Hepatocyte (in vitro differentiated cells): Measurements from ENCODE around the gene LDB2. TPM values are rescaled to one million over a fixed set of nuclear protein-coding genes. Genes with fewer than 3 reads are reported as not detected.

ENCODE experiments used
- DNase-seq: peaks from one replicate; pipeline ENCODE4 v3.0.0-alpha.2; 2016; ENCODE audit warnings: low spot score
- H2AFZ ChIP-seq: fragments of 200-600 bp; sonication (generic); 2 replicates; pipeline ENCODE4 v1.6.0; 2016; ENCODE audit warnings: antibody characterized with exemption, mild to moderate bottlenecking
- H3K27ac ChIP-seq: fragments of 200-600 bp; sonication (generic); 2 replicates; pipeline ENCODE4 v1.5.1; 2016; ENCODE audit warnings: mild to moderate bottlenecking
- H3K27me3 ChIP-seq: fragments of 200-600 bp; sonication (generic); 2 replicates; pipeline ENCODE4 v1.6.1; 2016
- H3K36me3 ChIP-seq: fragments of 200-600 bp; sonication (generic); replicated peaks from 2 replicates; pipeline ENCODE4 v1.5.1; 2016; ENCODE audit warnings: low read depth; ENCODE audit not compliant: insufficient read depth
- H3K4me1 ChIP-seq: fragments of 200-600 bp; sonication (generic); 2 replicates; pipeline ENCODE4 v1.5.1; 2016; ENCODE audit warnings: mild to moderate bottlenecking, moderate library complexity; ENCODE audit not compliant: insufficient read depth
- H3K4me2 ChIP-seq: fragments of 200-600 bp; sonication (generic); 2 replicates; pipeline ENCODE4 v1.6.0; 2016
- H3K4me3 ChIP-seq: fragments of 200-600 bp; sonication (generic); 2 replicates; pipeline ENCODE4 v1.5.1; 2016; ENCODE audit warnings: mild to moderate bottlenecking
- H3K79me2 ChIP-seq: fragments of 200-600 bp; sonication (generic); 2 replicates; pipeline ENCODE4 v1.6.0; 2017; ENCODE audit warnings: mild to moderate bottlenecking
- H3K9me2 ChIP-seq: fragments of 200-600 bp; sonication (generic); replicated peaks from 2 replicates; pipeline ENCODE4 v1.6.0; 2017; ENCODE audit warnings: mild to moderate bottlenecking; ENCODE audit not compliant: insufficient read depth
- H3K9me3 ChIP-seq: fragments of 200-600 bp; sonication (generic); 2 replicates; pipeline ENCODE4 v1.5.1; 2016; ENCODE audit warnings: low read depth, mild to moderate bottlenecking
- H4K20me1 ChIP-seq: fragments of 200-600 bp; sonication (generic); 2 replicates; pipeline ENCODE4 v1.6.0; 2016; ENCODE audit warnings: mild to moderate bottlenecking; ENCODE audit not compliant: insufficient read depth, poor library complexity, severe bottlenecking
- EZH2 ChIP-seq: fragments of 200-600 bp; sonication (generic); IDR thresholded peaks from 2 replicates; pipeline ENCODE4 v1.6.1; 2016; ENCODE audit warnings: antibody characterized with exemption, mild to moderate bottlenecking, borderline replicate concordance
- EZH2phosphoT487 ChIP-seq: fragments of 200-600 bp; sonication (generic); IDR thresholded peaks from one replicate; pipeline ENCODE4 v1.6.1; 2018; ENCODE audit warnings: antibody characterized with exemption, mild to moderate bottlenecking, low read depth, moderate library complexity; ENCODE audit not compliant: unreplicated experiment, severe bottlenecking
- WGBS: methylation state at CpG from one replicate; pipeline ENCODE4 v1.1.6; 2016; ENCODE audit warnings: low lambda C conversion rate; ENCODE audit errors: missing lambda C conversion rate; 5-methylcytosine and 5-hydroxymethylcytosine counted together
- polyA plus RNA-seq: library from polyadenylated mRNA; unstranded; fragments of >200 nt; fragmentation: Nextera tagmentation; extraction: Ambion mirVana; gene quantifications from 2 replicates; pipeline ENCODE4 v1.2.1, GENCODE V29; 2016
- total RNA-seq: library from RNA; depleted of rRNA; stranded (reverse); fragments of >200 nt; gene quantifications from 2 replicates; pipeline ENCODE4 v1.2.3, GENCODE V29; 2014
- TF ChIP-seq, protein P1 (sequence below): fragments of 200-600 bp; sonication (generic); IDR thresholded peaks from 2 replicates; pipeline ENCODE4 v1.5.1; 2016; ENCODE audit warnings: antibody characterized with exemption, mild to moderate bottlenecking; ENCODE audit not compliant: poor library complexity

Gene LDB2
- total and polyA plus RNA-seq, 2 experiments from 2014 or later, result 8.7 to 20.3 TPM

DNA sequence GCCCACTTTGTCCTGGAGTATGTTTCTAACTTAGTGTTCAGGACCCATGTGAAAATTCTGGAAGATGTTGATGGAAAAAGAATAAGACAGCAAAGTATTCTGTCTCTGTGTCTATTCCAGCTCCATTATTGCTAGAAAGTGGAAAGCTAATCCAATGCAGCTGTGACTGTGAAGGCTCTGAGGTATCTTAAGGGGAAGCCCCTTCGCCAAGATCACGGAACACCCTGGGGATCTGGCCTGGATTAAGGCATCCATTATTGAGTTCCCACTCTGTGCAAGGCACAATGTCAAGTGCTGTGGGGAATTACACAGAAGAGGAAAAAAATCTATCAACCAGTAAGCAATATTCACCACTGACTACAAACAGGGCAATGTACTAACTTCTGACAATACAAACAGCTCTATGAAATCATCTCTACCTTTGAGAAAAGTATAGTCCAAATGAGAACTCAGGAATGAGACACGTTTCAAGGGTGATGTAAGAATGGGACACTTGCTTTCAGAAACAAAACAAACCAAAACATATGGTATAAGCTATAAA lies 222.1 kb downstream of the LDB2 start:
- Histone ChIP-seq H3K9me3 (no peaks in the 10 kb centered on the region), H3K4me2 (no peak overlapping the region), H4K20me1 (no peaks in the 10 kb centered on the region), H3K4me1 (peaks cover 9% of the 10 kb centered on the region), H3K9me2 (no peaks in the 10 kb centered on the region), H3K4me3 (no peak overlapping the region), H2AFZ (no peak overlapping the region), H3K27me3 (no peaks in the 10 kb centered on the region), H3K79me2 (no peaks in the 10 kb centered on the region), H3K27ac (no peak overlapping the region), H3K36me3 (no peaks in the 10 kb centered on the region)
- no peak for DNase-seq
- TF ChIP-seq, protein P1, sequence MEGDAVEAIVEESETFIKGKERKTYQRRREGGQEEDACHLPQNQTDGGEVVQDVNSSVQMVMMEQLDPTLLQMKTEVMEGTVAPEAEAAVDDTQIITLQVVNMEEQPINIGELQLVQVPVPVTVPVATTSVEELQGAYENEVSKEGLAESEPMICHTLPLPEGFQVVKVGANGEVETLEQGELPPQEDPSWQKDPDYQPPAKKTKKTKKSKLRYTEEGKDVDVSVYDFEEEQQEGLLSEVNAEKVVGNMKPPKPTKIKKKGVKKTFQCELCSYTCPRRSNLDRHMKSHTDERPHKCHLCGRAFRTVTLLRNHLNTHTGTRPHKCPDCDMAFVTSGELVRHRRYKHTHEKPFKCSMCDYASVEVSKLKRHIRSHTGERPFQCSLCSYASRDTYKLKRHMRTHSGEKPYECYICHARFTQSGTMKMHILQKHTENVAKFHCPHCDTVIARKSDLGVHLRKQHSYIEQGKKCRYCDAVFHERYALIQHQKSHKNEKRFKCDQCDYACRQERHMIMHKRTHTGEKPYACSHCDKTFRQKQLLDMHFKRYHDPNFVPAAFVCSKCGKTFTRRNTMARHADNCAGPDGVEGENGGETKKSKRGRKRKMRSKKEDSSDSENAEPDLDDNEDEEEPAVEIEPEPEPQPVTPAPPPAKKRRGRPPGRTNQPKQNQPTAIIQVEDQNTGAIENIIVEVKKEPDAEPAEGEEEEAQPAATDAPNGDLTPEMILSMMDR, result no peak
- no peak for TF ChIP-seq EZH2
- no peak for TF ChIP-seq EZH2phosphoT487
- WGBS, result 86% methylated on average over 3 of the region's 3 CpGs

DNA sequence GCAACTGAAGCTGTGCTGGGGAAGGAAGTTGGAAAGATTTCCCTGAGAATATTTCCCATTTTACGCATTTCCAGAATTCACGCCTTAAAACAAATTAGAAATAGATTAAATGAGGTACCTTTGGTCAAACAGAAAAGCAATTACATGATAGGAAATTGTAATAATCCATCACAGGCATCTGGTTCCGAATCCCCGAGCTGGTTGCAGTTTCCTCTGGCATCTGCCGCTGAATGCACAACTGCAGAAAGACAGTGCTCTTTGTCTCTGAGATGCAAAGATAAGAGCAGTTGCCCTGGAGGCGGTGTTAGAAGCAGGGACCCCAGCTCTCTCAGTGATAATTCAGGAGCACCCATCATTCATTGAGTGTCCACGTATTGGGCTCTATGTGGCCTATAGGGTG lies 224.4 kb downstream of the LDB2 start:
- no peaks in the 10 kb centered on the region for H3K79me2 ChIP-seq
- no peaks in the 10 kb centered on the region for H3K27me3 ChIP-seq
- no peak overlapping the region for H3K4me2 ChIP-seq
- H3K9me2 ChIP-seq, result no peaks in the 10 kb centered on the region
- TF ChIP-seq EZH2phosphoT487, result no peak
- no peak for TF ChIP-seq EZH2
- TF ChIP-seq, protein P1, result no peak
- H3K4me3 ChIP-seq, result no peak overlapping the region
- no peak overlapping the region for H3K27ac ChIP-seq
- WGBS, result 70% methylated on average over 7 of the region's 7 CpGs
- H4K20me1 ChIP-seq, result no peaks in the 10 kb centered on the region
- H3K4me1 ChIP-seq, result peaks cover 9% of the 10 kb centered on the region
- no peaks in the 10 kb centered on the region for H3K36me3 ChIP-seq
- no peaks in the 10 kb centered on the region for H3K9me3 ChIP-seq
- no peak overlapping the region for H2AFZ ChIP-seq
- DNase-seq, result no peak

DNA sequence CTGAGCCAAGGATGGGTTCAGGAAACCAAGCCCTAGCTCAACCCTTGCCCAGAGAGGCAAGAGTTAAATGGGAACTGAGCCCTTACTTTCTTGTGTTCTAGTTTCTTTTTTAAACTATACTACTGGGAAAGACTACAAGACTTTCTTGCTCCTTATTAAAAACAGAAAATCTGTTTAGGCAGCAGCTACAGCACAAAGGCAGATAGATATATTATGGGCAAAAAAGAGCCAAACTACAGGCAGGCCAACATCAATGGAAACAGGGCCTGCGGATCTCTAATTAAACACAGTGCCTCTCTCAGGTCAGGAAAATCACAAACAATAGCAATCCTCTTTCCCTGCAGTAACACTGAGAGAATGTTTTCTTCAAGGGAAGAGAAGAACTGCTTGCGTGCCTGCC lies 226.0 kb downstream of the LDB2 start:
- Histone ChIP-seq H3K79me2 (no peaks in the 10 kb centered on the region), H3K27ac (peak overlapping the region; percentile 55), H3K4me3 (no peak overlapping the region), H3K27me3 (no peaks in the 10 kb centered on the region), H3K36me3 (no peaks in the 10 kb centered on the region), H3K4me1 (peaks cover 9% of the 10 kb centered on the region), H3K4me2 (no peak overlapping the region), H3K9me3 (no peaks in the 10 kb centered on the region), H4K20me1 (no peaks in the 10 kb centered on the region), H2AFZ (no peak overlapping the region), H3K9me2 (no peaks in the 10 kb centered on the region)
- WGBS, result 58% methylated on average over 2 of the region's 2 CpGs
- DNase-seq, result no peak
- TF ChIP-seq, protein P1, result no peak
- TF ChIP-seq EZH2 (no peak), EZH2phosphoT487 (no peak)
